ENCODE data around the gene MPZL3. TPM values are rescaled to one million over a fixed set of nuclear protein-coding genes. Genes with fewer than 3 reads are reported as not detected.
A peak's percentile ranks its signal among the peaks of the same experiment; 100 is the strongest.

The MPZL3 gene
- total RNA-seq, 4 donors from 2014 or later, result 17.4 to 44.4 (median 32.4) TPM

DNA sequence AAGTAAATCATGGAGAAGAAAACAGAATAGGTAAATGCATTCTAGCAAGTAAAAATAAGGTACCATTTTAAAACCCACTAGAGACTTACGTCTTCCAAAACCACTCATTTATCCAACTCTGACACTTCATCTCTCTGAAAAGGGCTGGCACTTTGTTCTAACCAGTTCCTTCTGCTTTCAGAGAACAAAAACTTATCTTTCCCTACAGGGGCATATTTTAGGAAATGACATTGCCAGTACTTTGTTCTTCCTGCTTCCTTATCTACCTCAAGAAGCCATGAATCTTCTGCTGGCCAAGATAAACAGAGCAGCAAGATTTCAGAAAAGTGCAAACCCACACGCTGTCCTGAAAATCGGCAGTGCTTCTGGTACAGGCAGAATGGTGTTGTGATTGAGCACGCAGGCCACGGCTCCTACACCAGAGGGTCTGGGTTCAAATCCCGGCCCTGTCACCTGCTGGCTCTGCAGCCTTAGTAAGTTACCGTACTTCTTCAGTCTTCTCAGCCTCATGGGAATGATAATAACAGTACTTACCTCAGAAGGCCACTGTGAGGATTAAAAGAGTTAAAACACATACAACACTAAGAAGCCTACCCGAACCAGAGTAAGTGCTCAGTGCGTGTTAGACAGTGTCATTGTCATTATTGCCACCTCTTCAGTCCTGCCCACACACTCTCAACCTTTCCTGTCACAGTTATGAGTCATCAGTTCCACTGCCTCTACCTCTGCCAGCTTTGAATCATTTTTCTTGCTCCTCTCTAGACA, 11.0 kb downstream of the MPZL3 start:
- Histone ChIP-seq H3K27me3 (no peaks in the 10 kb centered on the region), H3K27ac (peak overlapping the region; percentile 79 to 93 (median 90)), H3K4me1 (peaks cover 20 to 84% (median 29%) of the 10 kb centered on the region in 3 donors), H3K36me3 (no peaks in the 10 kb centered on the region), H3K9me3 (no peaks in the 10 kb centered on the region), H3K4me3 (peak overlapping the region in 3 of 4 donors; percentile 13 to 36 (median 16))
- DNase-seq, result no peak
- WGBS, 2 donors, result 6 to 18% methylated on average over 9 of the region's 9 CpGs
- intact Hi-C loops (cut with DNase I), result no loop called here
- TF ChIP-seq POLR2A (IDR thresholded peaks at IDR 0.05) (peak in 2 of 4 donors; percentile 5 to 33), CTCF (IDR thresholded peaks at IDR 0.05) (no peak)

- peak overlapping the region in 1 of 4 donors; percentile 5 for H3K4me3 ChIP-seq
- TF ChIP-seq CTCF (IDR thresholded peaks at IDR 0.05), result no peak
- TF ChIP-seq POLR2A (IDR thresholded peaks at IDR 0.05), result no peak
- no peaks in the 10 kb centered on the region for H3K9me3 ChIP-seq
- H3K27me3 ChIP-seq, result no peaks in the 10 kb centered on the region
- intact Hi-C loops (cut with DNase I), result no loop called here
- peaks cover 0 to 8% (median 0%) of the 10 kb centered on the region in 3 donors for H3K36me3 ChIP-seq
- 57 to 65% methylated on average over 5 of the region's 5 CpGs for WGBS, 2 donors
- DNase-seq, result no peak
- H3K4me1 ChIP-seq, result peaks cover 20 to 69% (median 29%) of the 10 kb centered on the region in 3 donors
- peak overlapping the region; percentile 79 to 93 (median 90) for H3K27ac ChIP-seq
Measured at GRCh38 chr11:118239509-118240205, 12.5 kb downstream of the MPZL3 start.

- no peak overlapping the region for H3K4me3 ChIP-seq
- DNase-seq, result no peak
- intact Hi-C loops (cut with DNase I), result no loop called here
- TF ChIP-seq POLR2A (IDR thresholded peaks at IDR 0.05) (no peak), CTCF (IDR thresholded peaks at IDR 0.05) (no peak)
- no peaks in the 10 kb centered on the region for H3K27me3 ChIP-seq
- H3K9me3 ChIP-seq, result no peaks in the 10 kb centered on the region
- H3K36me3 ChIP-seq, result peaks cover 0 to 15% (median 0%) of the 10 kb centered on the region in 3 donors
- 75 to 88% methylated on average over 1 of the region's 1 CpG for WGBS, 2 donors
- H3K4me1 ChIP-seq, result peaks cover 20 to 71% (median 29%) of the 10 kb centered on the region in 3 donors
- peak overlapping the region; percentile 40 to 93 (median 66) for H3K27ac ChIP-seq
Measured at GRCh38 chr11:118238929-118239328, 13.2 kb downstream of the MPZL3 start.

- TF ChIP-seq CTCF (IDR thresholded peaks at IDR 0.05) (no peak), POLR2A (IDR thresholded peaks at IDR 0.05) (no peak)
- Histone ChIP-seq H3K9me3 (no peaks in the 10 kb centered on the region), H3K4me3 (no peak overlapping the region), H3K27ac (peak overlapping the region; percentile 40 to 93 (median 66)), H3K4me1 (peaks cover 20 to 71% (median 29%) of the 10 kb centered on the region in 3 donors), H3K36me3 (peaks cover 0 to 15% (median 0%) of the 10 kb centered on the region in 3 donors), H3K27me3 (peaks cover 0 to 3% (median 0%) of the 10 kb centered on the region in 4 donors)
- intact Hi-C loops (cut with DNase I), result no loop called here
- no peak for DNase-seq
- 76 to 79% methylated on average over 2 of the region's 2 CpGs for WGBS, 2 donors
Measured at GRCh38 chr11:118238421-118238820, 13.7 kb downstream of the MPZL3 start.

GRCh38 chr11:118236170-118236569, 16.0 kb downstream of the MPZL3 start:
- intact Hi-C loops (cut with DNase I), result no loop called here
- TF ChIP-seq CTCF (IDR thresholded peaks at IDR 0.05), result no peak
- TF ChIP-seq POLR2A (IDR thresholded peaks at IDR 0.05), result no peak
- no peaks in the 10 kb centered on the region for H3K9me3 ChIP-seq
- H3K27me3 ChIP-seq, result peaks cover 0 to 7% (median 0%) of the 10 kb centered on the region in 4 donors
- H3K36me3 ChIP-seq, result peaks cover 0 to 33% (median 0%) of the 10 kb centered on the region in 3 donors
- DNase-seq, result no peak
- no peak overlapping the region for H3K27ac ChIP-seq
- H3K4me3 ChIP-seq, result no peak overlapping the region
- peaks cover 14 to 62% (median 23%) of the 10 kb centered on the region in 3 donors for H3K4me1 ChIP-seq
- 63 to 74% methylated on average over 2 of the region's 2 CpGs for WGBS, 2 donors

Measured in esophagus squamous epithelium (tissue), 5 donors.